Upper lobe of right lung (tissue), 1 donor: ENCODE measurements around the gene BHLHE40. TPM values are rescaled to one million over a fixed set of nuclear protein-coding genes. Genes with fewer than 3 reads are reported as not detected.
A peak's percentile ranks its signal among the peaks of the same experiment; 100 is the strongest.

Experiments
- ATAC-seq: fragments of 200-7000 bp; cut with Tn5 transposase; one replicate; pipeline ENCODE4 v1.9.1; 2020; ENCODE audit warnings: mild to moderate bottlenecking, moderate library complexity
- DNase-seq: peaks from one replicate; pipeline ENCODE4 v3.0.0-alpha.2; 2020
- H3K27ac ChIP-seq: fragments of 200-600 bp; one replicate; pipeline ENCODE4 v1.8.0; 2022
- H3K27me3 ChIP-seq: fragments of 200-600 bp; one replicate; pipeline ENCODE4 v1.8.0; 2022; ENCODE audit warnings: mild to moderate bottlenecking
- H3K36me3 ChIP-seq: fragments of 200-600 bp; one replicate; pipeline ENCODE4 v1.8.0; 2022
- H3K4me1 ChIP-seq: fragments of 200-600 bp; one replicate; pipeline ENCODE4 v1.8.0; 2022
- H3K4me3 ChIP-seq: fragments of 200-600 bp; one replicate; pipeline ENCODE4 v1.8.0; 2022; ENCODE audit warnings: mild to moderate bottlenecking
- H3K9me3 ChIP-seq: fragments of 200-600 bp; one replicate; pipeline ENCODE4 v1.8.0; 2022
- intact Hi-C: fragments of 100-400 bp; cut with DNase I; formaldehyde crosslinking; loops from one replicate; pipeline ENCODE4 v1.11.0; 2022
- total RNA-seq: library from RNA; stranded (reverse); fragmentation: NEBNext Ultra II Directional; extraction: Animal tissue kit (Norgen Biotek cat#: 25700); gene quantifications from one replicate; pipeline ENCODE4 v1.2.1, GENCODE V29; 2021
- TF ChIP-seq, protein P1 (sequence below): fragments of 200-600 bp; IDR thresholded peaks from one replicate; pipeline ENCODE4 v1.8.0; 2022; ENCODE audit warnings: antibody characterized with exemption
- donor health status: DM: no; HTN: yes; CAD: no; lungs with severe emphysema.

Gene BHLHE40
- total RNA-seq, 1 donor from 2014 or later, result 97.1 TPM

GRCh38 chr3:4980229-4981203 lies 1.3 kb downstream of the BHLHE40 start:
- Histone ChIP-seq H3K9me3 (no peaks in the 10 kb centered on the region), H3K27me3 (no peaks in the 10 kb centered on the region), H3K4me1 (peaks cover 51% of the 10 kb centered on the region), H3K36me3 (peaks cover 37% of the 10 kb centered on the region), H3K4me3 (peak overlapping the region; percentile 98), H3K27ac (peak overlapping the region; percentile 100)
- intact Hi-C loops, result loop anchor here (10.0 kb wide), 1 partner anchor 266 kb away; no protein-coding TSS in a partner anchor
- peak; percentile 94 for DNase-seq
- TF ChIP-seq, protein P1, sequence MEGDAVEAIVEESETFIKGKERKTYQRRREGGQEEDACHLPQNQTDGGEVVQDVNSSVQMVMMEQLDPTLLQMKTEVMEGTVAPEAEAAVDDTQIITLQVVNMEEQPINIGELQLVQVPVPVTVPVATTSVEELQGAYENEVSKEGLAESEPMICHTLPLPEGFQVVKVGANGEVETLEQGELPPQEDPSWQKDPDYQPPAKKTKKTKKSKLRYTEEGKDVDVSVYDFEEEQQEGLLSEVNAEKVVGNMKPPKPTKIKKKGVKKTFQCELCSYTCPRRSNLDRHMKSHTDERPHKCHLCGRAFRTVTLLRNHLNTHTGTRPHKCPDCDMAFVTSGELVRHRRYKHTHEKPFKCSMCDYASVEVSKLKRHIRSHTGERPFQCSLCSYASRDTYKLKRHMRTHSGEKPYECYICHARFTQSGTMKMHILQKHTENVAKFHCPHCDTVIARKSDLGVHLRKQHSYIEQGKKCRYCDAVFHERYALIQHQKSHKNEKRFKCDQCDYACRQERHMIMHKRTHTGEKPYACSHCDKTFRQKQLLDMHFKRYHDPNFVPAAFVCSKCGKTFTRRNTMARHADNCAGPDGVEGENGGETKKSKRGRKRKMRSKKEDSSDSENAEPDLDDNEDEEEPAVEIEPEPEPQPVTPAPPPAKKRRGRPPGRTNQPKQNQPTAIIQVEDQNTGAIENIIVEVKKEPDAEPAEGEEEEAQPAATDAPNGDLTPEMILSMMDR, result peak; percentile 97
- peak; percentile 42 for ATAC-seq

GRCh38 chr3:4981294-4981664 lies 2.0 kb downstream of the BHLHE40 start:
- Histone ChIP-seq H3K9me3 (no peaks in the 10 kb centered on the region), H3K27me3 (no peaks in the 10 kb centered on the region), H3K36me3 (peaks cover 37% of the 10 kb centered on the region), H3K27ac (peak overlapping the region; percentile 100), H3K4me1 (peaks cover 55% of the 10 kb centered on the region), H3K4me3 (peak overlapping the region; percentile 98)
- TF ChIP-seq, protein P1, result no peak
- ATAC-seq (no peak), DNase-seq (no peak)
- intact Hi-C loops, result loop anchor here (10.0 kb wide), 1 partner anchor 266 kb away; no protein-coding TSS in a partner anchor

DNA sequence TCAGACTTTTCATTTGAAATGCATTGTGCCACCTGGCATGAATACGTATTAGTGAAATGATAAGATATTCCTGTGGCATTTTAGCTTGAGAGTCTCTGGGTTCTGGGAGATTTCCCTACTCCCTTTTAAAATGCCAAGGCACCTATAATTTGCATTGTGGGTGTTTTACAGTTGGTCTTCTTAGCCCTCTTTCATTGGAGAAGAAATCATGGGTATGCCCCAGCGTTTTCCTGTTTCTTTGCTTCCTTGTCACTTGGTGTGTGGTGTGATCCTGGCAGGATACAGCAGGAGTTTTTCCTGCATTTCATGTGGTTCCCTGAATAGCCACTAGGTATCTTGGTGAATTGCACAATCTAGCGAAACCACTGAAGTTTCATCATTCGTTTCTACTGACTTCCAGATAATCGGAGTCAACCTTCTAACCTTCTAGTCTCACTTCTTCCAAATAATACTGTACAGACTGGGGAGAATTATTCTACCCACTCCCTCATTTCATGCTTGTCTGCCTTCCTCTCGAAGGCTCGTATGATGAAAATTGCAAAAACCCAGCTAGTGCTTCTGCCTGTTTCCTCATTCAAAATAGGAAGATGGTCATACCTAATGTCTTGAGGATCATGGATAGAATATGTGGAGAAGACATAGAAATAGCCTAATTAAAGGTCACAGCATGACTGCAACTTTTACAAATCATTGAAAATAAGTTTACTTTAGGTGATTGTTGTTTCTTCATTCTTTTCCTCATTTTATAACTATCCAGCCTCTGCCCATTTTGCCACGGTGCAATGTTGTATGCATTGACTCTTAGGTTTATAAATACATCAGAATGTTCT lies 2.6 kb downstream of the BHLHE40 start:
- H3K4me1 ChIP-seq, result peaks cover 54% of the 10 kb centered on the region
- DNase-seq (no peak), ATAC-seq (no peak)
- peak overlapping the region; percentile 100 for H3K27ac ChIP-seq
- H3K9me3 ChIP-seq, result no peaks in the 10 kb centered on the region
- intact Hi-C loops, result loop anchor here (10.0 kb wide), 1 partner anchor 267 kb away; no protein-coding TSS in a partner anchor
- TF ChIP-seq, protein P1, result peak; percentile 42
- no peaks in the 10 kb centered on the region for H3K27me3 ChIP-seq
- peak overlapping the region; percentile 98 for H3K4me3 ChIP-seq
- peaks cover 37% of the 10 kb centered on the region for H3K36me3 ChIP-seq

- Histone ChIP-seq H3K27me3 (no peaks in the 10 kb centered on the region), H3K9me3 (no peaks in the 10 kb centered on the region), H3K4me1 (peaks cover 58% of the 10 kb centered on the region), H3K27ac (peak overlapping the region; percentile 100), H3K36me3 (peaks cover 37% of the 10 kb centered on the region), H3K4me3 (peak overlapping the region; percentile 98)
- ATAC-seq (no peak), DNase-seq (no peak)
- TF ChIP-seq, protein P1, result no peak
- intact Hi-C loops, result loop anchor here (10.0 kb wide), 1 partner anchor 268 kb away; no protein-coding TSS in a partner anchor
These were observed 3.8 kb downstream of the BHLHE40 start for GRCh38 chr3:4982773-4983738.
